Measurements from ENCODE around the gene SLC22A15.
A peak's percentile ranks its signal among the peaks of the same experiment; 100 is the strongest.

Gene SLC22A15

DNA sequence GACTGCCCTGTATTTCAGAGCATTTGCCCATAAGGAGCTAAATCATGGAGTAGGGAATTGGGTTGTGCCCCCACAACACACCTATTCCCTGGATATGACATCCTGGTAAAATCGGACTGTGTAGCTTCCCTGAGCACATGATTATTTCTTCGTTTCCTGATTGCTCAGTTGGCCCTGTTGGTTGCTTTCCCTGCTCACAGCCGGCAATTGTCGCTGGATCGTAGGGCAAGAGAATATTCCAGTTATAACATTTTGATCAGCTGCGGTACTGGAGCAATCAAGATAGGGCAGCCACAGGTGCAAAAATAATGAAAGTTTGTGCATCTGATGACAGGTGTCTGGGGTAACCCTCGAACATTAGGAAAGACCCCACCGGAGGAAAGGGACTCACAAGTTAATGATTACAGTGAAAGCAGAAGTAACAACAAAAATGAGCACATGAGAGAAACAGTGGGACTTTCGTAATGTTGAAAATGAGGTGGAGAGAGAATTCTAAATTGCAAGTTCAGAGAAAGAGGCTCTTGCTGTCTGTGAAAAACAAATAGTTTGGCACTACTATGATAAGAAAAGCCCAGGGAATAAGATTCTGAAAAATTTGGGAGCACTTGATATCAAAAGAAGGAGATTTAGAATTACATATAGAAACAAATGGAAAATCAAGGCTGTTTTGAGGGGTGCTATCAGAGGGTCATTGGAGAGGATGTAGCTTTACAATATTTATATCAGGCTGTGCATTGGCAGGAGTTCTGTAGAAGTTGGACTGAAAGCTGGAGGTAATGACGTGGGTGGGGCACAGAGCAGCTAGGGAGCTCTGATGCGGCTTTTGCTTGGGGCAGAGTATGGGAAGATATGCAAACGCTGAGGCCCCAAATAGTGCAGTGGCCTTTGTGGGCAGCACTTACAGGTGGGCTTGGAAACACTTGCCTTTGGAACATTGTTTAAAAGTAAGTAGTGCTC is 134.5 kb downstream of the SLC22A15 start, which contains the start of gene MAB21L3 (continued):
- TF ChIP-seq GLIS2 (tag by site-specific recombination; IDR thresholded peaks at IDR 0.05) = no peak
- peak; percentile 26; the same call in 1 of the 2 replicates for TF ChIP-seq KLF9 (tag by site-specific recombination; IDR thresholded peaks at IDR 0.05; ENCODE audit: low read depth)
- TF ChIP-seq MEIS1 (CRISPR knock-in tag; IDR thresholded peaks at IDR 0.05; ENCODE audit: borderline replicate concordance) = no peak
- TF ChIP-seq ZNF112 (tag by site-specific recombination; IDR thresholded peaks at IDR 0.05) = no peak
- TF ChIP-seq ZFP37 (tag by site-specific recombination; IDR thresholded peaks at IDR 0.05) = no peak
- TF ChIP-seq MZF1 (tag by site-specific recombination; IDR thresholded peaks at IDR 0.05; ENCODE audit: borderline replicate concordance) = no peak
- no peak for TF ChIP-seq ZNF610 (tag by site-specific recombination; IDR thresholded peaks at IDR 0.05; ENCODE audit: borderline replicate concordance)
- no peak for TF ChIP-seq ZNF341 (tag by site-specific recombination; IDR thresholded peaks at IDR 0.05; ENCODE audit: low read depth)
- TF ChIP-seq ZNF670 (tag by site-specific recombination; IDR thresholded peaks at IDR 0.05; ENCODE audit: low read depth) = no peak
- TF ChIP-seq SP2 (tag by site-specific recombination; IDR thresholded peaks at IDR 0.05) = no peak
- TF ChIP-seq RBAK (tag by site-specific recombination; IDR thresholded peaks at IDR 0.05) = no peak
- no peak for TF ChIP-seq ZIC2 (tag by site-specific recombination; IDR thresholded peaks at IDR 0.05)

DNA sequence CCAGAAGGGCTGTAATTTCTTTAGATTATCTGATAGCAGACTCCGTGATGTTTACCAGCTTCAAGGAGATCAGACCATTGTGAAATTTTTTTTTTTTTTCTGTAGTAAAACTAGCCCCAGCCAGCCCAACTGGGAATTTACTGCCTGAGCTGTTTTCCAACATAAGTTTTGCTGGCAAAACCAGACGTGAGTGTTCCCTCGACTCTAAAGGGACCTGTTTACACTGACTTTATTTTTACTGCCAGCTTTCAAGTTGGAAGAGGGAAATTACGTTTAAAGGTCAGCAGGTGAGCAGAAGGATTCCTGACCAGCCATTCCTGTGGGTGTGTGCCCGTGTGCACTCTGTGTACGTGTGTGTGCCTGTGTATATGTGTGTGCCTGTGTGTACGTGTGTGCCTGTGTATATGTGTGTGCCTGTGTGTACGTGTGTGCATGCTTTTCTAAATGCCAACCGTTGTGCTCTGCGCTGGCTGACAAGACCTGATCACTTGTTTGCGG is 135.3 kb downstream of the SLC22A15 start:
- ChIA-PET CTCF (no interaction called here), POLR2A (no interaction called here)

More for the DNA sequence above, 135.3 kb downstream of the SLC22A15 start:
- peak; percentile 80; the same call in 1 of the 2 replicates for TF ChIP-seq TRIM28 (IDR thresholded peaks at IDR 0.05; ENCODE audit: borderline replicate concordance, low read length)
- 0 out of 2 replicates have a peak, but pooled peaks have one; percentile 32 for TF ChIP-seq SCRT1 (tag by site-specific recombination; IDR thresholded peaks at IDR 0.05; ENCODE audit: borderline replicate concordance)
- TF ChIP-seq, protein P1, sequence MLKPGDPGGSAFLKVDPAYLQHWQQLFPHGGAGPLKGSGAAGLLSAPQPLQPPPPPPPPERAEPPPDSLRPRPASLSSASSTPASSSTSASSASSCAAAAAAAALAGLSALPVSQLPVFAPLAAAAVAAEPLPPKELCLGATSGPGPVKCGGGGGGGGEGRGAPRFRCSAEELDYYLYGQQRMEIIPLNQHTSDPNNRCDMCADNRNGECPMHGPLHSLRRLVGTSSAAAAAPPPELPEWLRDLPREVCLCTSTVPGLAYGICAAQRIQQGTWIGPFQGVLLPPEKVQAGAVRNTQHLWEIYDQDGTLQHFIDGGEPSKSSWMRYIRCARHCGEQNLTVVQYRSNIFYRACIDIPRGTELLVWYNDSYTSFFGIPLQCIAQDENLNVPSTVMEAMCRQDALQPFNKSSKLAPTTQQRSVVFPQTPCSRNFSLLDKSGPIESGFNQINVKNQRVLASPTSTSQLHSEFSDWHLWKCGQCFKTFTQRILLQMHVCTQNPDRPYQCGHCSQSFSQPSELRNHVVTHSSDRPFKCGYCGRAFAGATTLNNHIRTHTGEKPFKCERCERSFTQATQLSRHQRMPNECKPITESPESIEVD (tag by site-specific recombination; IDR thresholded peaks at IDR 0.05) = peak; percentile 83
- no peak for TF ChIP-seq ZNF48 (tag by site-specific recombination; IDR thresholded peaks at IDR 0.05)
- no peak for TF ChIP-seq ZNF311 (tag by site-specific recombination; IDR thresholded peaks at IDR 0.05; ENCODE audit: borderline replicate concordance)
- no peak for TF ChIP-seq ZNF157 (tag by site-specific recombination; IDR thresholded peaks at IDR 0.05)
- TF ChIP-seq, protein P2, sequence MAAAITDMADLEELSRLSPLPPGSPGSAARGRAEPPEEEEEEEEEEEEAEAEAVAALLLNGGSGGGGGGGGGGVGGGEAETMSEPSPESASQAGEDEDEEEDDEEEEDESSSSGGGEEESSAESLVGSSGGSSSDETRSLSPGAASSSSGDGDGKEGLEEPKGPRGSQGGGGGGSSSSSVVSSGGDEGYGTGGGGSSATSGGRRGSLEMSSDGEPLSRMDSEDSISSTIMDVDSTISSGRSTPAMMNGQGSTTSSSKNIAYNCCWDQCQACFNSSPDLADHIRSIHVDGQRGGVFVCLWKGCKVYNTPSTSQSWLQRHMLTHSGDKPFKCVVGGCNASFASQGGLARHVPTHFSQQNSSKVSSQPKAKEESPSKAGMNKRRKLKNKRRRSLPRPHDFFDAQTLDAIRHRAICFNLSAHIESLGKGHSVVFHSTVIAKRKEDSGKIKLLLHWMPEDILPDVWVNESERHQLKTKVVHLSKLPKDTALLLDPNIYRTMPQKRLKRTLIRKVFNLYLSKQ (tag by site-specific recombination; IDR thresholded peaks at IDR 0.05; ENCODE audit: borderline replicate concordance) = no peak
- TF ChIP-seq, protein P3, sequence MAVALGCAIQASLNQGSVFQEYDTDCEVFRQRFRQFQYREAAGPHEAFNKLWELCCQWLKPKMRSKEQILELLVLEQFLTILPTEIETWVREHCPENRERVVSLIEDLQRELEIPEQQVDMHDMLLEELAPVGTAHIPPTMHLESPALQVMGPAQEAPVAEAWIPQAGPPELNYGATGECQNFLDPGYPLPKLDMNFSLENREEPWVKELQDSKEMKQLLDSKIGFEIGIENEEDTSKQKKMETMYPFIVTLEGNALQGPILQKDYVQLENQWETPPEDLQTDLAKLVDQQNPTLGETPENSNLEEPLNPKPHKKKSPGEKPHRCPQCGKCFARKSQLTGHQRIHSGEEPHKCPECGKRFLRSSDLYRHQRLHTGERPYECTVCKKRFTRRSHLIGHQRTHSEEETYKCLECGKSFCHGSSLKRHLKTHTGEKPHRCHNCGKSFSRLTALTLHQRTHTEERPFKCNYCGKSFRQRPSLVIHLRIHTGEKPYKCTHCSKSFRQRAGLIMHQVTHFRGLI (tag by site-specific recombination; IDR thresholded peaks at IDR 0.05) = peak; percentile 70
- TF ChIP-seq, protein P4, sequence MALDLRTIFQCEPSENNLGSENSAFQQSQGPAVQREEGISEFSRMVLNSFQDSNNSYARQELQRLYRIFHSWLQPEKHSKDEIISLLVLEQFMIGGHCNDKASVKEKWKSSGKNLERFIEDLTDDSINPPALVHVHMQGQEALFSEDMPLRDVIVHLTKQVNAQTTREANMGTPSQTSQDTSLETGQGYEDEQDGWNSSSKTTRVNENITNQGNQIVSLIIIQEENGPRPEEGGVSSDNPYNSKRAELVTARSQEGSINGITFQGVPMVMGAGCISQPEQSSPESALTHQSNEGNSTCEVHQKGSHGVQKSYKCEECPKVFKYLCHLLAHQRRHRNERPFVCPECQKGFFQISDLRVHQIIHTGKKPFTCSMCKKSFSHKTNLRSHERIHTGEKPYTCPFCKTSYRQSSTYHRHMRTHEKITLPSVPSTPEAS (tag by site-specific recombination; IDR thresholded peaks at IDR 0.05) = peak; percentile 97
- TF ChIP-seq BCL11B (tag by site-specific recombination; IDR thresholded peaks at IDR 0.05; ENCODE audit: low read depth) = no peak
- 0 out of 2 replicates have a peak, but pooled peaks have one; percentile 16 for TF ChIP-seq ZNF600 (tag by site-specific recombination; IDR thresholded peaks at IDR 0.05)
- TF ChIP-seq, protein P5, sequence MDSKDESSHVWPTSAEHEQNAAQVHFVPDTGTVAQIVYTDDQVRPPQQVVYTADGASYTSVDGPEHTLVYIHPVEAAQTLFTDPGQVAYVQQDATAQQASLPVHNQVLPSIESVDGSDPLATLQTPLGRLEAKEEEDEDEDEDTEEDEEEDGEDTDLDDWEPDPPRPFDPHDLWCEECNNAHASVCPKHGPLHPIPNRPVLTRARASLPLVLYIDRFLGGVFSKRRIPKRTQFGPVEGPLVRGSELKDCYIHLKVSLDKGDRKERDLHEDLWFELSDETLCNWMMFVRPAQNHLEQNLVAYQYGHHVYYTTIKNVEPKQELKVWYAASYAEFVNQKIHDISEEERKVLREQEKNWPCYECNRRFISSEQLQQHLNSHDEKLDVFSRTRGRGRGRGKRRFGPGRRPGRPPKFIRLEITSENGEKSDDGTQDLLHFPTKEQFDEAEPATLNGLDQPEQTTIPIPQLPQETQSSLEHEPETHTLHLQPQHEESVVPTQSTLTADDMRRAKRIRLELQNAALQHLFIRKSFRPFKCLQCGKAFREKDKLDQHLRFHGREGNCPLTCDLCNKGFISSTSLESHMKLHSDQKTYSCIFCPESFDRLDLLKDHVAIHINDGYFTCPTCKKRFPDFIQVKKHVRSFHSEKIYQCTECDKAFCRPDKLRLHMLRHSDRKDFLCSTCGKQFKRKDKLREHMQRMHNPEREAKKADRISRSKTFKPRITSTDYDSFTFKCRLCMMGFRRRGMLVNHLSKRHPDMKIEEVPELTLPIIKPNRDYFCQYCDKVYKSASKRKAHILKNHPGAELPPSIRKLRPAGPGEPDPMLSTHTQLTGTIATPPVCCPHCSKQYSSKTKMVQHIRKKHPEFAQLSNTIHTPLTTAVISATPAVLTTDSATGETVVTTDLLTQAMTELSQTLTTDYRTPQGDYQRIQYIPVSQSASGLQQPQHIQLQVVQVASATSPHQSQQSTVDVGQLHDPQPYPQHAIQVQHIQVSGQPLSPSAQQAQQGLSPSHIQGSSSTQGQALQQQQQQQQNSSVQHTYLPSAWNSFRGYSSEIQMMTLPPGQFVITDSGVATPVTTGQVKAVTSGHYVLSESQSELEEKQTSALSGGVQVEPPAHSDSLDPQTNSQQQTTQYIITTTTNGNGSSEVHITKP (tag by site-specific recombination; IDR thresholded peaks at IDR 0.05) = peak; percentile 22; the same call in 1 of the 2 replicates
- no peak for TF ChIP-seq ZFP37 (tag by site-specific recombination; IDR thresholded peaks at IDR 0.05)
- peak; percentile 59 for TF ChIP-seq ZNF335 (tag by site-specific recombination; conservative IDR thresholded peaks at IDR 0.05)
- Histone ChIP-seq H3K36me3 (ENCODE audit: control insufficient read depth in 2 of 2, insufficient read depth in 1 of 2, low read length in 2 of 2) (no peaks in the 10 kb centered on the region), H3K27ac (ENCODE audit: extremely low read depth, low read depth, low read length) (peak overlapping the region; percentile 52), H3K4me3 (ENCODE audit: low read depth, low read length) (no peak overlapping the region), H3K9me3 (ENCODE audit: control insufficient read depth, insufficient read depth, low read depth, low read length) (no peaks in the 10 kb centered on the region), H3K4me1 (ENCODE audit: control insufficient read depth, insufficient read depth, low read length) (peaks cover 7% of the 10 kb centered on the region)
